Measurements from ENCODE around the gene DIP2A.
"Not testable (repeated sequence)": the region's sequence is repeated elsewhere in the genome, so short reads cannot be mapped to it uniquely, and the experiment has no call there.

DIP2A gene

DNA sequence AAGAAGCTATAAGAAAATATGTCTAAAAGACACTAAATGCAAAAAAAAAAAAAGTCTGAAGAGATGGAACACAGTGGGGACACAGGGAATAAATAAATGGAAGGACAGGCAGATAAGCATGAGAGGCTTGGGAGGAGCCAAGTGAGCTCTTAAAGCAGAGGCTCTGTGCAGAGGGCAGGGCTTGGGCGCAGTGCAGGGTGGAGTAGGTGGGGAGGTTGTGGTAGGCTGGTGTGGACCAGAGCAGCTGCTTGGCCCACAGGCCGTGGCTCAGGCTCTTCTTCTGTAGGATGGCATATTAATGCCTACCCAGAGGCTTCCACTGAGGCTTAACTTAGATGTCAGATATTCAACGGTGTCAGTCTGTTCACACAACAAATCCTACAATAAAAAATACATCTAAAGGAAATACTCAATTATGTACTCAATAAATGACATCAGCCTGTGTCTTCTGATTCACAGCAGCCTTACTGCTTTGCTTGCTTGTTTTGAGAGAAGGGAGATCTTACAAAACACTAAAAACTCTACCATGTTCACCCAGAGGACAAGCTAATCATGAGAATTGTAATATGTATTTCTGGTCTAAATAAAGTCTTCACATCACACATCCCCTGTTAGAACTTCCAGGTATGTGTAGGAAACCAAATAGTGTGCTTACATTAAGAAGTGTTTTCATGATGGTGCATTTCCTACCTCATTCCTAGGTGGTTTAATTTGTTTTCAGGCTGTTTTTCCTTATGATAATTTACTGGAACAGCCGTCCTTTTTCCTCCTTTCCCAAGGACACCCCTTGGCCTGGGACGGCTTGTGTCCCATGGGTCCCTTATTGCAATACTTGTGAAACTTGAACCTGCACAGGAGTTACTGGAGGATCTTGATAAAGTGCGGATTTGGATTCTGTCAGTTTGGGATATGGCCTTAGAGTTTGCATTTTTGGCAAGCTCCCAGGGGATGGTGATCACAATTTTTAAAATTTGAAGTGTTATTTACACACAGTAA is 24.9 kb downstream of the DIP2A start:
- no peak for DNase-seq

- DNase-seq: no peak
Measured at GRCh38 chr21:46486481-46487126, 27.9 kb downstream of the DIP2A start.

- DNase-seq: no peak
Measured at GRCh38 chr21:46489162-46489663, 30.5 kb downstream of the DIP2A start.

GRCh38 chr21:46489800-46490199 is 31.1 kb downstream of the DIP2A start:
- no peak for DNase-seq

- no peak for DNase-seq
Measured at GRCh38 chr21:46491553-46491952, 32.9 kb downstream of the DIP2A start.

- no peak for DNase-seq
Measured at GRCh38 chr21:46492851-46493250, 34.2 kb downstream of the DIP2A start.

- DNase-seq: no peak
Measured at GRCh38 chr21:46493828-46494227, 35.1 kb downstream of the DIP2A start.

- no peak for DNase-seq
Measured at GRCh38 chr21:46498335-46499050, 39.8 kb downstream of the DIP2A start.

- DNase-seq: no peak
Measured at GRCh38 chr21:46500224-46500861, 41.7 kb downstream of the DIP2A start.

- peak; percentile 24 for DNase-seq
Measured at GRCh38 chr21:46503922-46504550, 45.3 kb downstream of the DIP2A start.

GRCh38 chr21:46504666-46505065 is 46.0 kb downstream of the DIP2A start:
- no peak for DNase-seq

GRCh38 chr21:46507562-46507961 is 48.9 kb downstream of the DIP2A start:
- no peak for DNase-seq

- DNase-seq: no peak
Measured at GRCh38 chr21:46509741-46510502, 51.2 kb downstream of the DIP2A start.

- DNase-seq: no peak
Measured at GRCh38 chr21:46515109-46515508, 56.4 kb downstream of the DIP2A start.

GRCh38 chr21:46516068-46516467 is 57.4 kb downstream of the DIP2A start:
- no peak for DNase-seq

DNA sequence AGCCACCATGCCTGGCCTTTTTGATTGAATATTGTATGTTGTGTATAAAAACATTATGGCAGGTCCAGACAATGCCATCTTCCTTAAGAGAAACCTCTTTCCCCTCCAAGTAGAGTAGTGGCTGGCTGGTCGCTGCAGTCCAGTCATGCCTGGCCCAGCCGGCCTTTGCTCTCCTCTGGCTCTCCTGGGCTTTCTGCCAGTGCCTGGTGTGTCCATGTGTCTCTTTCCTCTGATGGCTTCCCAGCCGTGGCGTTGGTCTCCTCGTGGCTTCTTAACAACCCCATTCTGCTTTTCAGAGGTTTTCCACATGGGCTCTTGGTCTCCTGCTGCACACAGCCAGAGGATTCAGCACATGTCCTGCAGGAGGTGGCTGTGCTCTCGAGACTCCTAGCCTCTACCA is 58.7 kb downstream of the DIP2A start:
- no peak for DNase-seq

DNA sequence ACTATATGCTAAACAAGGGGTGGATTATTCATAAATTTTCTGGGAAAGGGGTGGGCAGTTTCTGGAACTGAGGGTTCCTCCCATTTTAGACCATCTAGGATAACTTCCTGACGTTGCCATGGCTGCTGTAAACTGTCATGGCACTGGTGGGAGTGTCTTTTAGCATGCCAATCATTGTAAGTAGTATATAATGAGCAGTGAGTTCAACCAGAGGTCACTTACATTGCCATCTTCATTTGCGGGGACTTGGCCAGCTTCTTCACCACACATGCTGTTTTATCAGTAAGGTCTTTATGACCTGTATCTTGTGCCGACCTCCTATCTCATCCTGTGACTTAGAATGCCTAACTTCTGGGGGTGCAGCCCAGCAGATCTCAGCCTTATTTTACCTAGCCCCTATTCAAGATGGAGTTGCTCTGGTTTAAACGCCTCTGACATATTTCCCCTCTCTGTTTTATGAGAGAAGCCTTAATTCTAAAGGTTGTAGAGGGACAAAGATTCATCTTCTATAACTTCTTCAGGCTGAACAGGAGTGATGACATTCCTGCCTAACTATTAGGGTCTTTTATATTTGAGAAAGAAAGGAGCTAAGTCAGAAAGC is 60.4 kb downstream of the DIP2A start:
- no peak for DNase-seq

GRCh38 chr21:46527393-46527792 is 68.7 kb downstream of the DIP2A start:
- DNase-seq: not testable (repeated sequence)

DNA sequence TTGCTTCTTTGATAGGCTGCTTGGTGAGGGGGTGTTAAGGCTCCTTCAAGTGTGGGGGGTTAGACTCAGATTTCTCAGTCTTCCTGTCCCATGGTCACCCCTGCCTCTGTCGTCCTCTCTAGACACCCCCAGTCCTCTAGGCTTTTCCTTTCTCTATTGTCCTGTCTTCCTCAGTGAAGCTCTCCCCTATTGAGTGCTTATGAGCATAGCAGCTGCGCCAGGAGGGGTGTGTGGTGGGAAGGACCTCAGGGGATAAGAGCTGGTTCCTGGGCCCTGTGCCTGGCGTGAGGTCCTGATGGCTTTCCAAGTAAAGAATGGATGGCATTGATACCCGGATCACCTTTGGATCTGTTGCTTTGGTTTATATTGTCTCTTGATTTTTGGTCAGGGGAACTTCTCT is 69.1 kb downstream of the DIP2A start:
- DNase-seq: no peak

DNA sequence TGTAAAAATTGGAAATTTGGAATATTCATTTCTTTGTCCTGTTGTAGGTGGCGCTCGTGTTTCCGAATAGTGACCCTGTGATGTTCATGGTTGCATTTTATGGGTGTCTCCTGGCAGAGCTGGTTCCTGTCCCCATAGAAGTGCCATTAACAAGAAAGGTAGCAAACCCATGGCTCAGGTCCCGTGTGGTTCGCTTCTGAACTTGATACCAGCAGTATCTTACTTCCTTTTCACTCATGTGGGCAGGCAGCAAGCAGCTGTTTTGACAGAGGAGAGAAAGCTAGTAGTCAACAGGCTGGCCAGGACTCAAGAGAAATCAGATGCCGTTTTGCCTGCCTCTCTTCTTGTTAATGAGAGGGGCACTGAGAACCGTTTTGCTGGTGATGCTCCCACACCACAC is 73.4 kb downstream of the DIP2A start:
- no peak for DNase-seq

DNA sequence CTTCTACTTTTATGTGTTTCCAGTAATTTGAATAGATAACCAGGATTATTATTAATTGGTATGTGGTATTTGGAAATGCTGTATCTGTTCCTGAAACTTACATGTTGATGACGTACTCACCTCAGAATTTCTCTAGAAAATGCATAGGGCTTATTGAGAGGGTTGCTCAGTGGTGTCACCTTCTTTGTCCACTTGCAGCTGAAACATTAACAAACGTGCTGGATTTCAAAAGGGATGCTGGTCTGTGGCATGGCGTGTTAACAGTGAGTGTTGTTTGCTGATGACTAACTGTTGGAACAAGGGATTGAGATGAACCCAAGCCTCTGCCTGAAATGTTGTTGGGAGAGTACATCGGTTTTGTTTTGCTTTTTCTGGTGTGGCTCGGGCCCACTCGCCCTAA is 78.3 kb downstream of the DIP2A start:
- no peak for DNase-seq
